Right kidney (tissue), 1 donor: ENCODE data around the gene OBSCN.
"Not testable (repeated sequence)": the region's sequence is repeated elsewhere in the genome, so short reads cannot be mapped to it uniquely, and the experiment has no call there.

Experiments used
- DNase-seq: peaks from one replicate; pipeline ENCODE4 v3.0.0-alpha.2; 2016

Gene OBSCN

GRCh38 chr1:228182296-228183030 is 25.4 kb upstream of the OBSCN start:
- no peak for DNase-seq

GRCh38 chr1:228184152-228184551 is 23.7 kb upstream of the OBSCN start:
- no peak for DNase-seq

- no peak for DNase-seq
Measured at GRCh38 chr1:228185641-228185965, 22.2 kb upstream of the OBSCN start.

- not testable (repeated sequence) for DNase-seq
Measured at GRCh38 chr1:228188249-228188648, 19.6 kb upstream of the OBSCN start.

DNA sequence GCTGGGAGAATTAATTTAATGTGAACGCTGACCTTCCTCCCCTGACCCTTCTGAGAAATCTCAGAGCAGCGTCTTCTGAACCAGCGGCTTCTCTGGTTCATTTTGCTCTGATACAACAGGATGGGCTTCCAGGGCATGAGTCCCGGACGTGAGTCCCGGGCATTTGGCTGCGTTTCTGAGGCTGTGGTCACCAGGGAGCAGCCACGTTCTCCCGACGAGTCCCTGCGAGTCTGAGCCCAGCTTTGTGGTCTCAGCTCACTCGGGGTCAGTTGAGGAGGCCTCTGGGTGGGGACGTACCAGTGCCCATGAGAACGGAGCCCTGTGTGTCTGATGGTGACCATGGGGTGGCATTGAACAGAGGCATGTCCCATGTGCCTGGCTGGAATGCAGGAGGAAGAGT is 17.7 kb upstream of the OBSCN start:
- DNase-seq = no peak

GRCh38 chr1:228190778-228191177 is 17.1 kb upstream of the OBSCN start:
- DNase-seq = no peak

DNA sequence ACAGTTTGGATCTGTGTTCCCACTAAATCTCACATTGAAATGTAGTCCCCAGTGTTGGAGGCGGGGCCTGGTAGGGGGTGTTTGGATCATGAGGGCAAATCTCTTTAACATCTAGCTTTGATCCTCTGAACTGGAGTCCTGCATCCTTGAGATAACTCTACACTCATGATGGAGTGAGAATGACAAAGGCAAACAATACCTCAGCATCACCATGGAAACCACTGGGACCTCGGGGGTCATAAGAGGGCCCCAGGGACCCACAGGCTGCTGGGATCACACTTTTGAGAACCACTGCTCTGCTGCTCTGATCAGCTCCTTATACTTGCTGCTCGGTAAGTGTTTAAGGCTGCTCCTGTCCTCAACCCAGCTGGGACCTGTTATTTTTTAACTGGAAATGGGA is 13.4 kb upstream of the OBSCN start:
- DNase-seq = no peak

DNA sequence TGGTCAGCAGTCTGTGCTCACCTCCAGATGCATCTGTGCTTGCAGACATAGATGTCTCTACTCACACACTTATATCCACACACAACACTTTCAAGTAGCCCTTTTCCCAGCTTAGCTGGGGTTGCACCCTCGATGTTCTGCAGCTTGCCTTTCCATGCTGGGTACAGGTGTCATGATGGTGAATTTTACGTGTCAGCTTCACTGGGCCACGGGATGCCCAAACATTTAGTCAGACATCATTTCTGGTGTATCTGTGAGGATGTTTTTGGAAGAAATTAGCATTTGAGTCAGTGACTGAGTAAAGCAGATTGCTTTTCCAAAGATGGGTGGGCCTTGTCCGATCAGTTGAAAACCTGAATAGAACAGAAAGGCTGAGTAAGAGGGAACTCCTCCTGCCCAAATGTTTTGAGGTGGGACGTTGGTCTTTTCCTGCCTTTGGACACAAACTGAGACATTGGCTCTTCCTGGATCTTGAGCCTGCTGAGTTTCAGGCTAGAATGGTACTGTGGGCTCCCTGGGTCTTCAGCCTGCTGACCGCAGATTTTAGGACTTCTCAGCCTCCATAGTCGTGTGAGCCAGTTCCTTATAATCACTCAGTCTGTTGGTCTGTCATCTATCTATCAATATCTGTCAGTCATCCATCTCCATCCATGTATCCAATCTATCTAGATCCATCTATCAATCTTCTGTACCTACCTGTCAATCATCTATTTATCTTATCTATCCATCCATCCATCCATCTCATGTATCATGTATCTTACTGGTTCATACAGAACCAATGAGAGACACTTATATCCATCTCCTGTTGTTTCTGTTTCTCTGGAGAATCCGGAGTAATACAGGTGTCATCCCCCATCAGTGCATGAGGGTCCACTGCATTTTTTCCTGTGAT is 12.7 kb upstream of the OBSCN start:
- DNase-seq = no peak

- no peak for DNase-seq
Measured at GRCh38 chr1:228197555-228198147, 10.2 kb upstream of the OBSCN start.

DNA sequence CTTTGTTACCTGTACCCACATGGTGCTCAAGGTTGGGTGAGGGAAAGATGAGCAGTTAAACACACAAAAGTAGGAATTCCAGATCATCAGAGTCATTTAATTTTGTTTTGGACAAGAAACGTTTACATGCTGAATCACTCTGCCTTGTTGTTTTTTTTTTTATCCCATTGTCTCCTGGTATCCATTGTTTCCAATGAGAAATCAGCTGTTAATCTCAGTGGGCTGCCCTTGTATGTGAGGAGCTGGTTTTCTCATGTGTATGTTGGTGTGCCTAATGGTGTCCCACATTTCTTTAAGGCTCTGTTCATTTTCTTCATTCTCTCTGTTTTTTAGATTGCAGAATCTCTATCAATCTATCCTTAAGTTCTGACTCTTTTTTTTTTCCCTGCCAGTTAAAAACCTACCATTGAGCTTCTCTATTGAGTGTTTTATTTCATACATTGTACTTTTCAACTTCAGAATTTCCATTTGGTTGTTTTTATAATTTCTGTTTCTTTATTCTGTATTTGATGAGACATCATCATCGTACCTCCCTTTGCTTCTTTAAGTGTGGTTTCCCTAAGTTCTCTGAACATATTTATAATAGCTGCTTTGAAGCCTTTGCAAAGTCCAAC is 8.8 kb upstream of the OBSCN start:
- no peak for DNase-seq

DNA sequence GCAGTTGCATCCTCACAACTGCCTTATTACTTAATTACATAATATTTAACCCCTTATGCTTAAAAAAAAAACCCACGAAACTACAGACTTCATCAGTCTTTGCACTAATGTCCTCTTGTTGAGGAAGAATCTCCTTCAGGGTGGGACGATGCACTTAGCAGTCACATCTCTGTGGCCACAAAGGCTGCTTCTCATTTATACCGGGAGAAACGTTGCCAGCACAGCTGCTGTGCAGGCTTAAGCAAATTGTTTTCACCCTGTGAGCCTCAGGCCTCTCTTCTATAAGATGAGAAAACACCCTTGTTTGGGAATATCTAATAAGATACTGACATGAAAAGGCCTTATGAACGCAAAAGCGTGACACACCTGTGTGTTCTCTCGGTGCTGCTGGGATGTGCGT is 2.9 kb upstream of the OBSCN start:
- DNase-seq = no peak

DNA sequence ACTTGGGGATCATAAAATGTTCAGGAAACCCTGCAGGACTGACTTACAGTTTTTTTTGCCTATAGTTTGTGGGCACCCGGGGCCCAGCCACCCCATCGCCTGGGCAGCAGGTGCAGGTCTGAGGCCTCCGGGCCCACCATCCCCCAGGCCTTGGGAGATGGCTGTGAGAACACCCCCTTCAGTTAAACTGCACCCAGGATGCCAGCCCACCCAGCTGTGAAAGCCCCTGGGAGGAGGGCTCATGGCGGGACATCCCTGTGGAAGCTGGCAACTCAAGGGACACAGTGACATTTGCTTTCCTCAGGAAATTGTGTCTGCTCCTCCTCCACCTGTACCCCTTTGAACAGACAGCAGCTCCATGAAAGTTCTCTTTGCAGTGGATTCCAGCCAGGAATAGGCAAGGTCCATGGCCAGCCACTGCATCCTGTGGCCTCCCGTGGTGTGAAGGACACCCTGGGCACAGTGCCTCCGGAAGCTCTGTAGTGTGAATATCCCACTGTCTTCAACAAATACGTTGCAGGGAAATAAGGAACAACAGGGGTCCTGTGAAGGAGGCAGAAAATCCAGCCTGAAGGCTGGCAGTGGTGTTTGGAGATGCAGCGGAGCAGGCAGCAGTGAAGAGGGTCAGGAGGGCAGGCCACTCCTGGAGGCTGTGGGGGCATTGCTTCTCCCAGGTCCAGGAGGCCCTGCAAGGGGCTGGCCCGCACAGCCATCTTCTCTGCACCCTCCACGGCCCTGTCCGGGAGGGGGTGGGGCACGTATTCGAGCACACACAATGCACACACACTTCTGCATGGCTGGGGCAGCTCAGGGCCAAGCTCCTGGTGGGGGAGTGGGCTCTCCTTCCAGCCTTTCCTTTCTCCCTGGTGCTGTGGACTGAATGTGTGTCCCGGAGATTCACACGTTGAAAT is 2.1 kb upstream of the OBSCN start:
- DNase-seq = no peak

- DNase-seq = no peak
Measured at GRCh38 chr1:228206582-228207351, 1.1 kb upstream of the OBSCN start.

DNA sequence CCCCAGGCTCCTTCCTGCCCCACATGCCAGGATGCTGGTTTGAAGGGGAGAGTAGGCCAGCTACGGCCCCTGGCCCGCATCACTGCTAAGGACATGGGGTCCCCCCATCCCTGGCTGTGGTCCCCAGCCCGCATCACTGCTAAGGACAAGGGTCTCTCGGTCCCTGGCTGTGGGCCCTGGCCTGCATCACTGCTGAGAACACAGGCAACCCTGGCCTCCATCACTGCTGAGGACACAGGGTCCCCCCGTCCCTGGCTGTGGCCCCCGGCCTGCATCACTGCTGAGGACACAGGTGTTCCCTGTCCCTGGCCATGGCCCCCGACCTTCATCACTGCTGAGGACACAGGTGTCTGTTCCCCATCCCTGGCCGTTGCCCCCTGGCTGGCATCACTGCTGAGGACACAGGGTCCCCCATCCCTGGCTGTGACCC is 448 bp upstream of the OBSCN start:
- DNase-seq = no peak

GRCh38 chr1:228208831-228209551 is 1.1 kb downstream of the OBSCN start:
- DNase-seq = no peak

- DNase-seq = no peak
Measured at GRCh38 chr1:228209657-228210056, 1.8 kb downstream of the OBSCN start.

- DNase-seq = no peak
Measured at GRCh38 chr1:228210076-228210651, 2.3 kb downstream of the OBSCN start.

- no peak for DNase-seq
Measured at GRCh38 chr1:228210712-228211530, 3.1 kb downstream of the OBSCN start.
